Sigmoid colon (tissue), 7 donors: Measurements from ENCODE around the gene FGFR4. TPM values are rescaled to one million over a fixed set of nuclear protein-coding genes. Genes with fewer than 3 reads are reported as not detected.

Experiments
- DNase-seq: peaks from one replicate; pipeline ENCODE4 v3.0.0-alpha.2; 2019
- H3K27ac ChIP-seq, 4 donors: fragments of 200-600 bp; sonication (generic); one replicate each; pipeline ENCODE4 v1.5.1; 2016 to 2019; ENCODE audit warnings: mild to moderate bottlenecking in 1 of 4
- H3K27me3 ChIP-seq, 3 donors: fragments of 200-600 bp; sonication (generic); one replicate each; pipeline ENCODE4 v1.5.1; 2019; ENCODE audit warnings: mild to moderate bottlenecking in 1 of 3
- H3K36me3 ChIP-seq, 4 donors: fragments of 200-600 bp; sonication (generic); one replicate each; pipeline ENCODE4 v1.5.1; 2016 to 2019
- H3K4me1 ChIP-seq, 4 donors: fragments of 200-600 bp; sonication (generic); one replicate each; pipeline ENCODE4 v1.5.1; 2017 to 2019
- H3K4me3 ChIP-seq, 4 donors: fragments of 200-600 bp; sonication (generic); one replicate each; pipeline ENCODE4 v1.5.1; 2017 to 2019; ENCODE audit warnings: mild to moderate bottlenecking in 2 of 4, moderate library complexity in 1 of 4
- H3K9me3 ChIP-seq, 4 donors: fragments of 200-600 bp in 3 of 4; sonication (generic) in 3 of 4; one replicate each; pipeline versions ENCODE4 v1.5.1 to v1.6.1; 2013 to 2019
- CTCF ChIP-seq, 4 experiments: fragments of 450-650 bp in 3 of 4; fragments of 200-600 bp in 1 of 4; IDR thresholded peaks; one replicate each; pipeline ENCODE4 v1.5.1; 2016 to 2019; ENCODE audit warnings: antibody characterized with exemption in 4 of 4, mild to moderate bottlenecking in 3 of 4, moderate library complexity in 2 of 4
- EP300 ChIP-seq, 4 donors: sonication (generic); formaldehyde crosslinking; IDR thresholded peaks; one replicate each; pipeline ENCODE4 v1.6.1; 2017; ENCODE audit warnings: antibody characterized with exemption in 4 of 4
- POLR2A ChIP-seq, 2 donors: fragments of 450-650 bp; IDR thresholded peaks; one replicate each; pipeline ENCODE4 v1.6.1; 2016; ENCODE audit warnings: antibody characterized with exemption in 2 of 2, mild to moderate bottlenecking in 2 of 2, moderate library complexity in 2 of 2
- POLR2AphosphoS5 ChIP-seq, 4 donors: sonication (generic); formaldehyde crosslinking; IDR thresholded peaks; one replicate each; pipeline ENCODE4 v1.6.1; 2017; ENCODE audit warnings: antibody characterized with exemption in 4 of 4
- WGBS, 2 donors: extraction: QIAGEN DNeasy Blood & Tissue Kit; methylation state at CpG; one replicate each; pipeline ENCODE4 v1.1.7; 2013; 5-methylcytosine and 5-hydroxymethylcytosine counted together
- intact Hi-C: fragments of 100-400 bp; cut with DNase I; formaldehyde crosslinking; loops from one replicate; pipeline ENCODE4 v1.15.1; 2023
- polyA plus RNA-seq, 3 donors: library from polyadenylated mRNA; stranded (reverse); fragments of 200-250 nt; gene quantifications; one replicate each; pipeline ENCODE4 v1.2.3, GENCODE V29; 2013
- total RNA-seq, 4 donors: library from RNA; depleted of rRNA; stranded (reverse); fragments of >200 nt; gene quantifications; one replicate each; pipeline ENCODE4 v1.1.0, GENCODE V29; 2016
- donor health status: healthy with polysubstance abuse.
- donor health status: Bipolar disorder and iron deficiency.
- donor health status: healthy.

FGFR4 gene
- total and polyA plus RNA-seq, 7 donors = 3.0 to 45.0 (median 6.6) TPM

GRCh38 chr5:177099422-177100093 lies 12.8 kb downstream of the FGFR4 start:
- no peak for DNase-seq
- no peak for TF ChIP-seq EP300 (IDR thresholded peaks at IDR 0.05)
- TF ChIP-seq POLR2A (IDR thresholded peaks at IDR 0.05) = no peak
- TF ChIP-seq CTCF (IDR thresholded peaks at IDR 0.05) = no peak
- no peak for TF ChIP-seq POLR2AphosphoS5 (IDR thresholded peaks at IDR 0.05)
- Histone ChIP-seq H3K4me3 (no peak overlapping the region), H3K9me3 (no peaks in the 10 kb centered on the region), H3K27me3 (peaks cover 0 to 4% (median 0%) of the 10 kb centered on the region in 3 donors), H3K36me3 (no peaks in the 10 kb centered on the region), H3K27ac (no peak overlapping the region), H3K4me1 (peaks cover 0 to 13% (median 4%) of the 10 kb centered on the region in 4 donors)
- intact Hi-C loops = no loop called here
- 12 to 44% methylated on average over 13 of the region's 13 CpGs for WGBS, 2 donors

GRCh38 chr5:177100714-177101121 lies 14.0 kb downstream of the FGFR4 start:
- Histone ChIP-seq H3K9me3 (no peaks in the 10 kb centered on the region), H3K4me3 (no peak overlapping the region), H3K27ac (no peak overlapping the region), H3K27me3 (peaks cover 0 to 4% (median 0%) of the 10 kb centered on the region in 3 donors), H3K36me3 (no peaks in the 10 kb centered on the region), H3K4me1 (peaks cover 0 to 2% (median 0%) of the 10 kb centered on the region in 4 donors)
- DNase-seq = no peak
- TF ChIP-seq EP300 (IDR thresholded peaks at IDR 0.05) = no peak
- TF ChIP-seq CTCF (IDR thresholded peaks at IDR 0.05) = no peak
- TF ChIP-seq POLR2A (IDR thresholded peaks at IDR 0.05) = no peak
- no peak for TF ChIP-seq POLR2AphosphoS5 (IDR thresholded peaks at IDR 0.05)
- 31 to 68% methylated on average over 6 of the region's 6 CpGs for WGBS, 2 donors
- intact Hi-C loops = no loop called here

- WGBS, 2 donors = 51 to 72% methylated on average over 9 of the region's 9 CpGs
- intact Hi-C loops = no loop called here
These were observed 17.0 kb downstream of the FGFR4 start for GRCh38 chr5:177103523-177104253.

GRCh38 chr5:177105691-177106476 lies 19.2 kb downstream of the FGFR4 start:
- Histone ChIP-seq H3K4me1 (no peaks in the 10 kb centered on the region), H3K27me3 (peaks cover 0 to 1% (median 0%) of the 10 kb centered on the region in 3 donors), H3K4me3 (no peak overlapping the region), H3K36me3 (no peaks in the 10 kb centered on the region), H3K9me3 (no peaks in the 10 kb centered on the region), H3K27ac (no peak overlapping the region)
- 85 to 91% methylated on average over 24 of the region's 24 CpGs for WGBS, 2 donors
- TF ChIP-seq EP300 (IDR thresholded peaks at IDR 0.05) (no peak), POLR2AphosphoS5 (IDR thresholded peaks at IDR 0.05) (no peak), POLR2A (IDR thresholded peaks at IDR 0.05) (no peak), CTCF (IDR thresholded peaks at IDR 0.05) (no peak)
- DNase-seq = no peak
- intact Hi-C loops = no loop called here

More at GRCh38 chr5:177103523-177104253, 17.0 kb downstream of the FGFR4 start:
- Histone ChIP-seq H3K9me3 (no peaks in the 10 kb centered on the region), H3K36me3 (no peaks in the 10 kb centered on the region), H3K27me3 (peaks cover 0 to 4% (median 0%) of the 10 kb centered on the region in 3 donors), H3K4me3 (no peak overlapping the region), H3K27ac (no peak overlapping the region), H3K4me1 (no peaks in the 10 kb centered on the region)
- no peak for DNase-seq
- TF ChIP-seq EP300 (IDR thresholded peaks at IDR 0.05) (no peak), POLR2A (IDR thresholded peaks at IDR 0.05) (no peak), POLR2AphosphoS5 (IDR thresholded peaks at IDR 0.05) (no peak), CTCF (IDR thresholded peaks at IDR 0.05) (no peak)
